Measurements from ENCODE around the gene PSMC1.
"Not testable (repeated sequence)": the region's sequence is repeated elsewhere in the genome, so short reads cannot be mapped to it uniquely, and the experiment has no call there.

PSMC1 gene

GRCh38 chr14:90246936-90247335, 9.4 kb upstream of the PSMC1 start:
- no peak overlapping the region for H3K4me3 ChIP-seq (ENCODE audit: low read depth, low read length)
- no peak for TF ChIP-seq CTCF (IDR thresholded peaks at IDR 0.05; ENCODE audit: low read depth, low read length)

GRCh38 chr14:90247441-90247840, 8.9 kb upstream of the PSMC1 start:
- not testable (repeated sequence) for H3K4me3 ChIP-seq (ENCODE audit: low read depth, low read length)

DNA sequence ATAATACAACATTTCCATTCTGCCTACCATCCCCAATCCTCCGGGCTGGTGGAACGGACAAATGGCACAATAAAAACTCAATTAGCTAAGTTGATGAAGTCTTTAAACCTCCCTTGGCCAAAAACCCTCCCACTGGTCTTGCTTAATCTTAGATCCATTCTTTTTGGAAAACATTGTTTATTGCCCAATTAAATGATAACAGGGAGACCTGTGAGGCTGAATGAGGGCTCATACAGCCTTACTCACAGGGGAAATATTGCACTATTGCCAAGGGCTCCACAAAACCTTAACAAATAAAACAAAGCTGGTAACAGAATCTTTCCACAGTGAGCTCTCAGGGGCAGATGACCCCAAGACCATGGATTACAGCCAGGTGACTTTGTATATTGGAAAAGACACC, 7.8 kb upstream of the PSMC1 start:
- no peak for TF ChIP-seq CTCF (IDR thresholded peaks at IDR 0.05; ENCODE audit: low read depth, low read length)
- no peak overlapping the region for H3K4me3 ChIP-seq (ENCODE audit: low read depth, low read length)

GRCh38 chr14:90253826-90254225, 2.5 kb upstream of the PSMC1 start:
- no peak for TF ChIP-seq CTCF (IDR thresholded peaks at IDR 0.05; ENCODE audit: low read depth, low read length)
- H3K4me3 ChIP-seq (ENCODE audit: low read depth, low read length): no peak overlapping the region

DNA sequence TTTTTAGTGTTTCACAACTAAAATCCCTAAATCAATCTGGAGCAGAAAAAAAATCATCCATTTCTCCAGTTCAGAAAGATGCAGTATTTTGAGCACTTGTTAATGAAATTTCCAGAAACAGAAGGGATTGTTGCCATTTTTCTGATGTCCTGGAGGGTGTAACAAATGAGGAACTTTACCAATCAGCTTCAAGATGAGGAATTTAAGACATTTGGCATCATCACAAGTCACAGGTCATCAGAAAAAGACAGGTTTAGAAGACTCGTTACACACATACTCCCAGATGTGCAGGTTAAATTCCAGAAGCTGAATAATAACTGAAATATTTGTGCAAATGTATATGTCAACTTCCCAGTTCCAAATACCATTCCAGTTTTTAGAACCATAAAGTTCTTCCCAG, 482 bp upstream of the PSMC1 start:
- TF ChIP-seq CTCF (IDR thresholded peaks at IDR 0.05; ENCODE audit: low read depth, low read length): no peak
- H3K4me3 ChIP-seq (ENCODE audit: low read depth, low read length): peak overlapping the region; percentile 96

DNA sequence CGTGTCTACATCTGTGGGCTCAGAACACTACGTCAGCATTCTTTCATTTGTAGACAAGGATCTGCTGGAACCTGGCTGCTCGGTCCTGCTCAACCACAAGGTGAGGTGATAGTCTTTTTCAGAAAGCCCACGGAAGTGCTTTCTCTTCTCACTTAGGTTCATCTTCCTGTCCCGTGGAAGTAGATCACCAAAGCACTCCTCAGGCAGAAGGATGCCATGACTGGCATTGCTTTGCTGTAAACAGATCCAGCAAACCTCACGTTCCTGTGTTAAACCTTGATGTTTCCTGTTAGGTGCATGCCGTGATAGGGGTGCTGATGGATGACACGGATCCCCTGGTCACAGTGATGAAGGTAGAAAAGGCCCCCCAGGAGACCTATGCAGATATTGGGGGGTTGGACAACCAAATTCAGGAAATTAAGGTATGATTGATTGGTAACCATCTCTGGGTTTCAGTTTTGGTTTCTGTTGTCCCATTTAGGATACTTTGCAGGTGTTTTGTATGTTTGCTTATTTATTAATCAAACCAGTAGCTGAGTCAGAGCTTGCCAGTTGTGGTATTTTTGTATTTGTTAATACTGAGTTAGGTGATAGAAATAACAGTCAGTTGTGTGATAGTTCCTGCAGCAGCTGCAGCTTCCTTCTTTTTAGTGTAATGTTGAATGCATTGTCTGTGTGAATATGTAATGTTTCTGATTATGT, 7.5 kb downstream of the PSMC1 start:
- TF ChIP-seq CTCF (IDR thresholded peaks at IDR 0.05; ENCODE audit: low read depth, low read length): no peak
- no peak overlapping the region for H3K4me3 ChIP-seq (ENCODE audit: low read depth, low read length)

GRCh38 chr14:90266441-90267154, 10.2 kb downstream of the PSMC1 start:
- TF ChIP-seq CTCF (IDR thresholded peaks at IDR 0.05; ENCODE audit: low read depth, low read length): no peak
- no peak overlapping the region for H3K4me3 ChIP-seq (ENCODE audit: low read depth, low read length)

Measured in WI38 (cell line).